Activated T-cell treated with anti-CD3 and anti-CD28 coated beads, Interleukin-2, amount 50 U/mL, for 4 hours (primary cell): ENCODE data around the gene DCC. TPM values are rescaled to one million over a fixed set of nuclear protein-coding genes. Genes with fewer than 3 reads are reported as not detected.

ENCODE experiments used
- ATAC-seq, 2 donors: fragments of 200-7000 bp; cut with Tn5 transposase; one replicate each; pipeline ENCODE4 v1.10.0; 2021
- DNase-seq: peaks from one replicate; pipeline ENCODE4 v3.0.0-alpha.2; 2020
- H3K27me3 Mint-ChIP-seq: one replicate; pipeline ENCODE4 v1.8.0; 2021; ENCODE audit warnings: low read depth, mixed read lengths
- H3K36me3 Mint-ChIP-seq: one replicate; pipeline ENCODE4 v1.8.0; 2022; ENCODE audit warnings: mixed read lengths; ENCODE audit not compliant: insufficient read depth
- H3K4me1 Mint-ChIP-seq: one replicate; pipeline ENCODE4 v1.8.0; 2021; ENCODE audit warnings: low read depth, mixed read lengths
- H3K4me3 Mint-ChIP-seq: one replicate; pipeline ENCODE4 v1.8.0; 2021; ENCODE audit warnings: mild to moderate bottlenecking, moderate library complexity, mixed read lengths
- H3K9me3 Mint-ChIP-seq: one replicate; pipeline ENCODE4 v1.8.0; 2021; ENCODE audit warnings: mixed read lengths
- total RNA-seq, 3 donors: library from RNA; stranded (reverse); gene quantifications; one replicate each; pipeline ENCODE4 v1.2.1, GENCODE V29; 2021

DCC gene
- total RNA-seq, 3 donors from 2014 or later: not detected

DNA sequence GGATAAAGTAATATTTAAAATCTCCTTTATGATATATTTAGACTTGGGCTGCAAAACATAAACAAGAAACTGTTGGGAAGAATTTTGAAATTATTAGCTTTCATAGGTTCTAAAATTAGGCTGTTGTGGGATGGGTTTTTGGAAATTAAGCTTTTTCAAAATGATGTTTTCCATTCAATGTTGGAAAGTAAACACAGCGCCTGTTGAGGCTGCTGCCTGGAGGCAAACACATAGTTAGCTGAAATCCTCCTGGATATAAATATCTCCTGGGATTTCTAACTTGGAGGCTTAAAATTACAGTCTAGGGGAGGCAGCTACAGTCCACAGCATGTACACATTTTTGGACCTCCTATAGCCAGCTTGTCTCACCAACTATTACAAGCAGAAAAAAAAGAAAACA is 197.3 kb downstream of the DCC start:
- Mint-ChIP-seq H3K4me1 (no peaks in the 10 kb centered on the region), H3K27me3 (no peaks in the 10 kb centered on the region), H3K4me3 (no peak overlapping the region), H3K9me3 (no peaks in the 10 kb centered on the region), H3K36me3 (no peaks in the 10 kb centered on the region)
- ATAC-seq (no peak), DNase-seq (no peak)

DNA sequence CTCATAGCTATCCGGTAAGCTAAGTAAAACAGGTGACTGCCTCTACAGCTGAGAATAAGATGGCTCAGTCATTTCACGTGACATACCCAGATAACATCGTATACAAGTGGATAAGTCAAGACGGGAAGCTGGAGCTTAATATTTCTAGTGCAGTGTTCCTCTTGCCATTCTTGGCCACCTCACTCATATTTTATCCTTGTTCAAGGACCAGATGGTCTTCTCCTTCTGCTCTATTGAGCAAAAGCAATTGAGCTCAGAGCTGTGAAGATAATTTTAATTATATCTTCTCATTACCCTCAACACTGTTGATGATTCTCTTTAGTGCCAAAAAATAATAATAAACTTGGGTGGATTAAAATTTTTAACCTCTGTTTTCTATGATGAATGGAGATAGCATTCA is 201.1 kb downstream of the DCC start:
- DNase-seq (no peak), ATAC-seq (no peak)
- H3K27me3 Mint-ChIP-seq: no peaks in the 10 kb centered on the region
- no peaks in the 10 kb centered on the region for H3K9me3 Mint-ChIP-seq
- H3K36me3 Mint-ChIP-seq: no peaks in the 10 kb centered on the region
- H3K4me1 Mint-ChIP-seq: no peaks in the 10 kb centered on the region
- H3K4me3 Mint-ChIP-seq: no peak overlapping the region

- H3K4me1 Mint-ChIP-seq: no peaks in the 10 kb centered on the region
- no peaks in the 10 kb centered on the region for H3K36me3 Mint-ChIP-seq
- H3K9me3 Mint-ChIP-seq: no peaks in the 10 kb centered on the region
- no peak overlapping the region for H3K4me3 Mint-ChIP-seq
- DNase-seq (no peak), ATAC-seq (no peak)
- no peaks in the 10 kb centered on the region for H3K27me3 Mint-ChIP-seq
Observed at GRCh38 chr18:52544086-52544485, 204.1 kb downstream of the DCC start.

DNA sequence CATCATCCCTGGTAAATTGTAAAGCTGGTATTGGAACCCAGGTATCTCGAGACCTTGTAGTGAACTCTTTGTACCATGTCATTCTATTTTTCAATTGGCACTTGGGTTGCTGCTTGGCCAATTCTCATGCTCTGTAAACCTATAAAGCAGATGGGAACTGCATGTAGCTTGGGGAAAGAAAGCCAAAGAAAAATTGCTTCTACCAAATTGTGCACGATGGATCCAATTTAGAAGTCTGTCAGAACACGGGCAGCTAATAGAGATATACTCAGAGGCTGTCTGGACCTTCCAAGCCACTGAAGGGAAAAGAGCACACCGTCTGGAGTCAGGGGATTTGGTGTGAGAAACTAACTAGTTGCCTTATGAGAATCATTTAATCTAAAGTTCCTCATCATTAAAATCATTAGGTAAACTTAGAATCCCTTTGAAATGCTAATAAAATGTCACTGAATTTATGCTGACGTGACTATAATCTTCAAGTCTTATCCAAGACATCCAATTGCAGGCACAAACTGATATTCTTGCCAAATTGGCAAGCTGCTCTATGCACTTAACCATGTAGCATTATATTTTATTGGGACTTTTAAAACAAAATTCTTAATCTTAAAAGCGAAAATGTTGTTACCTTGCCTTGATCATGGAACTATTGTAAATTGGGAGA is 206.8 kb downstream of the DCC start:
- Mint-ChIP-seq H3K4me1 (no peaks in the 10 kb centered on the region), H3K36me3 (no peaks in the 10 kb centered on the region), H3K27me3 (no peaks in the 10 kb centered on the region), H3K9me3 (no peaks in the 10 kb centered on the region), H3K4me3 (no peak overlapping the region)
- ATAC-seq (no peak), DNase-seq (no peak)

DNA sequence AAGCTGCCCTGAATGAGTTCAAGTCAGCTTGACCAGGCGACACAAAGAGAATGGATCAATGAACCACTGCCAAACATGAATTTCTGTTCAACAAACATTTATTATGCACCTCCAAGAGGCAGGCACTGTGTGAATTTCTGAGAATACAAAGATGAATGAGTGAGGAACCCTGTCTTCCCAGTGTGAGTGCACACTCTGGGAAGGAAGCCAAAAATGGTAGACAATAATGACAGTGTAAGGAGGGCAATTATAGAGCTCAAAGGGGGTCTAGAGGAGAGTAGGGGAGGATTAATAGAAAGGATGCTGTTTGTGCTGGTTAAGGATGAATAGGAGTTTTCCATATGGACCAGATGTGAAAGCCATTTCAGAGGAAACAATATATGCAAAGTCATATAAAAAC is 213.4 kb downstream of the DCC start:
- DNase-seq (no peak), ATAC-seq (no peak)
- H3K36me3 Mint-ChIP-seq: no peaks in the 10 kb centered on the region
- H3K4me1 Mint-ChIP-seq: no peaks in the 10 kb centered on the region
- peaks cover 5% of the 10 kb centered on the region for H3K9me3 Mint-ChIP-seq
- H3K27me3 Mint-ChIP-seq: no peaks in the 10 kb centered on the region
- H3K4me3 Mint-ChIP-seq: no peak overlapping the region

DNA sequence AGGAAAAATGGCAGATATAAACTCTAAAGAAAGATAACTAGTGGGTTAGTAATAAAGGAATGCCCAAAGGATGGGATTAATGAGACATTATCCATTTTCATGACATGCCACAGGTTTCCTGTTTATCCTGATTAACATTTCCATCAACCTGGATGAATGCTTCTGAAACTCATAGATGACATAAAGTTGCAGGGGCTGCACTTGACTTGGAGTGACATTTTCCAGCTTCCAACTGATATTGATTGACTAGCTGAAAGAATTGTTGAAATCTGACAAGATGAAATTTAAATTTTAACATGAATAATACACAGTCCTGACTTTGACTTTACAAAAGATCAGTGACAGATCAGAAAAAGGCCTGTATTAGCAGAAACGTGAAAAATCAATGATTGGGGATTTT is 214.2 kb downstream of the DCC start:
- Mint-ChIP-seq H3K4me1 (no peaks in the 10 kb centered on the region), H3K36me3 (no peaks in the 10 kb centered on the region), H3K4me3 (no peak overlapping the region), H3K9me3 (peaks cover 5% of the 10 kb centered on the region), H3K27me3 (no peaks in the 10 kb centered on the region)
- no peak for ATAC-seq
- DNase-seq: no peak

- Mint-ChIP-seq H3K27me3 (no peaks in the 10 kb centered on the region), H3K4me3 (no peak overlapping the region), H3K4me1 (no peaks in the 10 kb centered on the region), H3K9me3 (no peaks in the 10 kb centered on the region), H3K36me3 (no peaks in the 10 kb centered on the region)
- ATAC-seq (no peak), DNase-seq (no peak)
Observed at GRCh38 chr18:52567360-52567759, 227.4 kb downstream of the DCC start.

DNA sequence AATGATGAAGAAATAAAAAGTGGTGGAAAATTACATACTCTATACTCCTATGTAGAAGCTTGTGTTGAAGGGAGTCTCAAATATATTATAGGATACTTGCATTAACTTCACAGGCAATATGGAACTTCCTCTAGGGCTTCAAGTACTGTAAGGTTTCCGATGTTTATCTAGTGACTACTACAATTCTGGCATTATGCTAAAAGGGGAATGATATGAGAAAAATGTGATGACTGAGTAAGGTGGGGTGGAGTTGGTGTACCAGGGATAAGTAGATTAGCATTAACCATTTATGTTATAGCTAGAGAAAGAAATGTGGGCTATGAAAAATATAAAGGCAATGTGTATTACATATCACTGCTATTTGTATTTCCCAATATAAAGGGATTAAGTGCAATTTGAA is 229.5 kb downstream of the DCC start:
- ATAC-seq (no peak), DNase-seq (no peak)
- no peaks in the 10 kb centered on the region for H3K27me3 Mint-ChIP-seq
- no peaks in the 10 kb centered on the region for H3K4me1 Mint-ChIP-seq
- no peaks in the 10 kb centered on the region for H3K36me3 Mint-ChIP-seq
- no peaks in the 10 kb centered on the region for H3K9me3 Mint-ChIP-seq
- H3K4me3 Mint-ChIP-seq: no peak overlapping the region

DNA sequence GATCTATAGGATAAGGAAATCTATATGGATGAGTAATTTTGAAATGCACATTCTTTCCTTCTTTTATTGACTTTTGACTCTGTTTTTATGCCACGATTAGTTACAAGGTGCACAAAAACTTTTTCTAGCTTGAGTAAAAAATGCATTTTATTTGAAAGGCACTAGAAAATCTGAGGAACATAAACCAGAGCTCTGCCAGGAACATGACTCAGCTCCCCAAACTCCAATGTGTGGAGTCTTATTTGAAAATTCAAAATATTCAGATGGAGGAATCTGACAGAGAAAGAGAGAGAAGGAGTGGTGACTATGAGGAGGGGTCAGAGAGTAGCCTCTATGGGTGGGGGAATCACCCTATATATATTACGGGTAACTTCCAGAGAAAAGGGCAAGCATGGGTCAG is 231.0 kb downstream of the DCC start:
- DNase-seq: no peak
- H3K4me1 Mint-ChIP-seq: no peaks in the 10 kb centered on the region
- H3K4me3 Mint-ChIP-seq: no peak overlapping the region
- no peaks in the 10 kb centered on the region for H3K9me3 Mint-ChIP-seq
- no peak for ATAC-seq
- no peaks in the 10 kb centered on the region for H3K27me3 Mint-ChIP-seq
- no peaks in the 10 kb centered on the region for H3K36me3 Mint-ChIP-seq

DNA sequence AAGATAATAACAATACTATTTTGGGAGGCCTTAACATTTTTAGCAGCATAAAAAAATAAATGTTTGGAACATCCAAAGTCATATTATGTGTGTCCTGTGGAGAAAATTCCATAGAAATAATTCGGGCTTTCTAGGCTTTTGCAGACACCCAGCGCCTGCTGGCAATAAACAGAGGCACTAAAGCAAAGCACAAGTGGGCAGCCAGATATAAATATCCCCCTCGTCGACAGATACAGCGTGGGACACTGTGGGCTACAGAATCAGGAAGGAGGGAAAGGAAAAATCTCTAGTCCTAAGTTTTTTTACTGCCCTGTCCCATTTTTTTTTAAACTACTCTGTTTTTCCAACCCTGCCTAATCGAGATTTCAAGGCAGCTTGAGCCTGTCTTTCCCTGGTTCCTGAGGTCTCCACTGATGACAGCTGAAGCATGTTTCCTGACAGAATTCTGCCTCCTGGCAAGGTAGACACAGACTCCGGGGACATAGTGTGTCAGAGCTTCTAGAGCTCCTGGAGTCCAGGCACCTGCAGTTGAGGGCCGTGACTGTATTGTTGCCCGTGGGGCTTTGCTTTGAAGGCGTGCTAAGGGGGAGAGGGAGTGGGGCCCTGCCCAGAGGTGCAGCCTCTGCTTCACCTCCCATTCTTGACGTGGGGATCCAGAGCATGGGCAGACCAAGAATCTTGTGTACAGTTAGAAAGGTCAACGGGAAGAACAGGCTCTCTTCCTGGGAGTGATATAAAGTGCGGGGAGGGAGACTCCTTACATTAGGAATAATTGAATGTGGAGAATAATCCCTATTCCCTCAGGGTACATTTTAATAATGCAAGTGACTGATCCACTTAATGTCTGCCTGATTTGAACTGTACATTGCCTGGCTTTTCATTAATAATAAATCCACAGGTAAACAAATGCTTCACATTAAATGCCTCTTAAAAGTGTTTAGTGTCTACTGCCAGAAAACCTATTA is 232.3 kb downstream of the DCC start:
- H3K9me3 Mint-ChIP-seq: no peaks in the 10 kb centered on the region
- DNase-seq (no peak), ATAC-seq (no peak)
- no peaks in the 10 kb centered on the region for H3K27me3 Mint-ChIP-seq
- H3K36me3 Mint-ChIP-seq: no peaks in the 10 kb centered on the region
- H3K4me1 Mint-ChIP-seq: no peaks in the 10 kb centered on the region
- H3K4me3 Mint-ChIP-seq: no peak overlapping the region

DNA sequence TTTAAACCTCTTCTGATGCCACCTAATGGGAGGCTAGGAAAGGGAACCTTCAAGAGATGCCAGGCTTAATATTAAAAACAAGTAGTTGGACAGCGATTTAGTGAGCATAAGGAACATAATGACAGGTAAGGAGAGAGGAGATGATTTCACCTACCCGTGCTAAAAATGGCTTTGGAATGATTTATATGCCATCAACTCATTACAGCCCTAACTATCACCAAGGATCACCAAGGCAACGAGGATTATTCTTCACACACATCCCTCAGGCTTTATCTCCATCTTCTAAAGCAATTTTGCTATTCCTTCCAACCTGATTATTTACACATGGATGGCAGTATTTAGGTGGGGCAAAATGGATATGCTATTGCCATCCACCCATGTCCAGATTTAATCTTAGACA is 237.8 kb downstream of the DCC start:
- DNase-seq: no peak
- no peak for ATAC-seq
- Mint-ChIP-seq H3K4me1 (no peaks in the 10 kb centered on the region), H3K36me3 (no peaks in the 10 kb centered on the region), H3K9me3 (no peaks in the 10 kb centered on the region), H3K27me3 (no peaks in the 10 kb centered on the region), H3K4me3 (no peak overlapping the region)

DNA sequence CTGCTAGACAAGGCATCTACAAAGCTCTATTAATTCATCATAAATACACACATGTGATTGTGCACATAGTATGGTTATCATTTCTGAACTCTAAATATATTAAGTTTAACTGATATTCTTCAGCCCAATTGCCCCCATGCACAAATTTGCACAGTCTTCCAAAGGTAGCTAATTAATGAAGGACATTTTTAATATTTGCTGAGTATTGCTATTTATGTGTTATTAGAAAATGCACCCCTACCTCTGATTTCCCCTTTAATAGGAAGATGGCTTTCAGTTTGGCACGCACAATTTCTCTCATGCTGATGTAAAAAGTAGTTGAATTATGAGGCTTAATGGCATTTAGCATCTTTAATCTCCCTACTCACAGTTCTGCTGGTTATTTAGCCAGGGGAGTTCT is 242.1 kb downstream of the DCC start:
- no peaks in the 10 kb centered on the region for H3K4me1 Mint-ChIP-seq
- no peaks in the 10 kb centered on the region for H3K9me3 Mint-ChIP-seq
- no peak overlapping the region for H3K4me3 Mint-ChIP-seq
- no peaks in the 10 kb centered on the region for H3K36me3 Mint-ChIP-seq
- DNase-seq: no peak
- no peaks in the 10 kb centered on the region for H3K27me3 Mint-ChIP-seq
- ATAC-seq: no peak

DNA sequence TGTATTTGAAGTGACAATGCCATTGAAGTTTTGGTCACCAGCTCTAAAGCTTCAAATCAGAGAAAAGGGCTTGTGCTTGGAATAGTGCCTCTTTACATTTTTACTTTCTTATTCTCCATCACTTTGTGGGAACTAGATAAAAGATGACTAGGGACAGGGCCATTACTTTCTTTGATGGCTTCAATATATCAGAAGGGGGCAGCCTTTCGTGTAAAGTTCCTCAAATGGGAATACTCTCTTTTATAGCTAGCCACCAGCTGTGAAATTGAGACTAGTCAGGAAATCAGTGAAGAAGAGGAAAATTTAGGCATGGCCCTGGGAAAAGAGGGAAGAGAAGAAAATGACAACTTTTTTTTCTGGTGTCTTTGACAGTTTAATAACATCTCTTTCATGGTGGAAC is 242.5 kb downstream of the DCC start:
- no peaks in the 10 kb centered on the region for H3K4me1 Mint-ChIP-seq

DNA sequence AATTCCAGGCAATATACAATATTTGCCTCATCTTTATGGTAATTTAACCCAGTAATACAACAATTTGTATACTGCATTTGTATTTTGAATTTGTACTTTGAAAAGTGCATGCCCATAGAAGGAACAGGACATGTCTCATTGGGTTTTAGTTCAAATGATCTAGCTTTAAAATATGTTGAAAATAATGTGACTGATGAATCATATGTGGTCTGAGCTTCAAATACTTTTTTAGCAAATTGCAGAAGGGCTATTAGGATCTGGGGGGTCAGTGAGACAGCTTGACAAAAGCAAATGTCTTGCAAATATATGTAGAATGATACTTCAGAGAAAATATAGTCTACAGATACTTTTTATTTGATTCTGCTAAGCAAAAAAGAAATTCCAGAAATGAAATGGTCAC is 248.9 kb downstream of the DCC start:
- ATAC-seq (no peak), DNase-seq (no peak)
- H3K36me3 Mint-ChIP-seq: no peaks in the 10 kb centered on the region
- no peak overlapping the region for H3K4me3 Mint-ChIP-seq
- peaks cover 4% of the 10 kb centered on the region for H3K9me3 Mint-ChIP-seq
- no peaks in the 10 kb centered on the region for H3K27me3 Mint-ChIP-seq
- H3K4me1 Mint-ChIP-seq: no peaks in the 10 kb centered on the region

More for the DNA sequence above, 242.5 kb downstream of the DCC start:
- ATAC-seq (no peak), DNase-seq (no peak)
- Mint-ChIP-seq H3K9me3 (peaks cover 3% of the 10 kb centered on the region), H3K36me3 (no peaks in the 10 kb centered on the region), H3K4me3 (no peak overlapping the region), H3K27me3 (no peaks in the 10 kb centered on the region)
